GM21717 (cell line): ENCODE results near the gene ZNF319.
A peak's percentile ranks its signal among the peaks of the same experiment; 100 is the strongest.

ENCODE experiments used
- ATAC-seq: cut with Tn5 transposase; IDR thresholded peaks from one replicate; pipeline ENCODE4 v1.9.1; 2021; ENCODE audit warnings: mild to moderate bottlenecking, moderate library complexity; ENCODE audit not compliant: unreplicated experiment

Gene ZNF319

DNA sequence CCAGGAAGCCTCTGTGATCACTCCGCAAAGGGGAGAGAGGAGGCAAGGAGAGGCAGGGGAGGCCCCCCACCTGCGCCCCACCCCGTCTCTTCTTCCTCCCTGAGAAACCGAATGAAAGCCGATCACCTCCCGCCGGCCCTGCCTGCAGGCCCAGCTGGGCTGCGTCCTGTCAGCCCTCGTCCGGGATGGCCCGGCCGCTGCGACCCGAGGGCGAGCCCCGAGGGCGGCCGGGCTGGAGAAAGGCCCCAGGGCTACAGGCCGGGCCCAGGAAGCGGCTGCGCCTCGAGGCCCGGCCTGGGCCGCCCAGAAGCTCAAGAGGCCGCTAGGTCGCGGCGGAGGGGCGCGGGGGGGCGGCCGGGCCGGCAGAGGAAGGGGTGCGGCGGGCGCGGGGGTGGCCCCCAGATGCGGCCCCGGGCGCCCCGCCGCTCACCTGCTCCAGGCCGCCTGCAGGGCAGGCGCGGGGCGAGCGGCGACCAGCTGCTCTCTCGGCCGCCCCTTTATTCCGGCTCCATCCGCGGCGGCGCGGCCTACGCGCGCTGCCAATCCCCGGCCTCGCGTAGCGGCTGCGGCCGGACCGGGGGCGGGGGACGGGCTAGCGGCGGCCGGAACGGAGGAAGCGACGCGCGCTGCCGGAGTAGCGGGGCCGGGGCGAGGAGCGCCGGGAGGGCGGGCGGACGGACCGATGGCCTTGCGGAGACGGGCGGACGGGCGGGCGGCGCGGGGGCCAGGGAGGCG lies at the start of gene ZNF319:
TSS of gene ZNF319 (minus strand) at position 702 of the 735 bp plus-strand sequence. CDS start 2,407 bp downstream, outside the sequence.
- peak; percentile 25 for ATAC-seq

DNA sequence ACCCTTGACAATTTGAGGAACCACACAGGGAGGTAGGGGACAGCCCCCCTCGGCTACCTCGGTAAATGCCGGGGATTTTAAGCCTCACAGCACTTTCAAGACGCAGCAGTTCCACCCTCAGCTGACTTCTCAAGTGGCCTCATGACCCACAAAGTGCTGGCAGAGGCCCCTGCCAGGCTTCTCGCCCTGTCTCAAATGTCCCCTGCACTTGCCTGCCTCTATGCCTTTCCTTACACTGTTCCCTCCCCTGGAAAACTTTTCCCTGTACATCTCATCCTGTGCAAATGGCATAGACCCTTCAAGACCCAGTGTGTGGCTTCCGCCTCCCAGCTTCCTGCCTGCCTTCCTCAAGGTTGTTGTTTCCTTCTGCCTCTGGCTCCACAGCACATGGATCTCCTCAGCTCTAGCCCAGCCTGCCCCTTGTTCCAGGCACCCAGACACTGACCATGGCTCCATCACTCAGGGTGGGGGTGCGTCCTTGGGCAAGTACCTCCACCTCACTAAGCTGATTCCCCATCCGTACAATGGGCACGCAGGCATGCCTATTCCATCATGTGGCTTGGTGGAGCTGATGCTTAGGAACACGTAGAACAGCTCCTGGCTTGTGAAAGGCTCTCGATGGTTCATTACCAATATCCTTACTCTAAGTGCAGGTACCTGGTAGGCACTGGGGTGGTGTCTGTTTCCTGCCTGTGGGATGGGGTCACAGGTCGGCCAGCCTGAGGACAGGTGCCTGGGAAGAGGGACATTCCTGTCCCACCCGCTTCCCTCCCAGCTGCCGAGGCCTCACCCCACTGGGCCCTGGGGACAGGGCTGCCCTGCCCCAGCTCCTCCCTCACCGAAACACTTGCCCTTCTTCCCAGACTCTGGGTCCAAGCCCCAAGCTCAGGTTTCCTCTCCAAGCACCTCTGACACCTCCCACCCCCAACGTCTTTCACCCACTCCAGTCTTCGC lies 49.0 kb upstream of the ZNF319 start:
- ATAC-seq, result no peak

DNA sequence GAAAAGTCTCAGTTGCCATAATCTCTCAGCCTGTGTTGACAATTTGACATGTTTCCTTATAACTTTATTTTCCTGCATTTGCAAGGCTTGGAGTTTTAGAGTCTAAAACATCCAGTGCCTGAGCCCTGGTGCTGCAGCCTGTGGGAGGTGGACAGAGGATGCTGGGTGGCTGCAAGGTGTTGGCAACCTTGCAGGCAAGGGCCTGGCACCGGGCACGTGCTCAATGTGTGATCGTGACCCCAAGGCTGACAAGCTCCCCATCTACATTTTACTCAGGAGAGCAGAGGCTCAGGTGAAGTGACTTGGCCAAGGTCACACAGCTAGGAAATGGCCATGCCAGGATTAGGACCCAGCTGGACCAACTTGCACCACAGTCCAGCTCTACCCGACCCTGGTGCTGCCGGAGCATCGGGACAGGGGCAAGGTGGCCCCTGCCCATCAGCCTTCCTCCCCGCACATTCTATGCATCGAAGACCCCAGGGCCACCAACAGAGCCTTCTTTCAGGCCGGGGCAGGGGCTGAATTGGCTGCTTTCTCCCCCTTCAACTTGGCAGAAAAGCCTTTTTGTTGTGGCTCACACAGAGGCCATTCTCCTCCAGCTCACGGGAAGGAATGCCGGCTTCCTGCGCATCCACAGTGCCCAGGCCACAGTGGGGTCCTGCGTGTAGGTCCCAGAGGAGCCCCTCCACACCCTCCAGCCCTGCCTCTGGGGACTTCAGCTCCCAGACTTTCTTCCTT lies 48.2 kb upstream of the ZNF319 start:
- no peak for ATAC-seq

DNA sequence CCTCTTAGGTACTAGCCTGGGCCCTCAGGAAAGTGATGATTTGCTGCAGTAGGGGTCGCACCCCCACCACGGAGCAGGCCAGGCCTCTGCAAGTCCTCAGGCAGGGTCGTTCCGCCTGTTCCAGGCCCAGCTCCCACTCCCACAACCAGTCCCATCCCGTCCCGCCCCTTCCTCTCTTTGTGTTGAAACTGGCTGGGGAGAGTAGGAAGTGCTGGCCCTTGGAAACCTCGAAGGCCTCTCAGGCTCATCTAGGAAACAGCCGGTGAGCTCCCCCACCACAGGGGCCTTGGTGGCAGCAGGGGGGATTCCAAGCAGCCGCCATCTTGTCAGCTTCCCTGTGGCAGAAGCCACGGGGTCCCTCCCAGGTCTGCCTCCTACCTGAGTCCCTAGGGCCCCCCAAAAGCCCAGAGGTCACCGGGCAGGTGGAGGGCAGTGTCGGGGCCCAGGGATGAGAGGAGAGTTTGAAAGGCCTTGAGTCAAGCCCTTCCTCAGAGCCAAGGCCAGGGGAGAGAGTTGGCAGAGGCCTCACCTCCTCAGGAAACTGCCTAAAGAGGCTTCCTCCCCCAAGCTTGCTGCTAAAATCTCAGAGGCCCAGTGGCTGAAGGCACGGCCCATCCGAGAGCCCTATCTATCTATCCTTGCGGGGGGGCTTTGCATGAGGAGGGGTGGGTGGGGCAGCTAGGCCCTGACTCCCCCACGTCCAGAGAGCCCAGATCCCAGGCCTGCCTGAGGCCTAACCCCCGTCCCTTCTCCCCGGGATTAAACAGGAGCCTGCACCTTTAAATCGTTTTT lies 47.3 kb upstream of the ZNF319 start:
- no peak for ATAC-seq

DNA sequence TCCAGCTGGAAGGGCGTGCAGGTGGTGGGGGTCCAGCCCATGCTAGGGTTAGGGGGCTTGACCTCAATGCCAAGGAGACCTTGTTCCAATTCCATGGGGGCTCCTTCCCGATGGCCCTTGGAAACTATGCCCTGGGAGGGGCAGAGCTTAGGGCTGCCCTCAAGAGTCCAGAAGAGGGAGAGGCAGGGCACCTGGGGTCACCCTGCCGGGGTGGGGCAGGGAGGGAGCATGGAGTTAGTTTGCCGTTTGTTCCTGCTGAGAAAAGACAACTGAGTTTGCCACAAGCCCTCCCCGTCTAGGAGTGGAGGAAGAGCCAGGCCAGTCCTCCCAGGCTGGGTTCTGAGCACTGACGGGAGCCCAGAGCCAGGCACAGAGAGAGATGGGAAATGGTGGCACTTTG lies 46.5 kb upstream of the ZNF319 start:
- ATAC-seq, result no peak

DNA sequence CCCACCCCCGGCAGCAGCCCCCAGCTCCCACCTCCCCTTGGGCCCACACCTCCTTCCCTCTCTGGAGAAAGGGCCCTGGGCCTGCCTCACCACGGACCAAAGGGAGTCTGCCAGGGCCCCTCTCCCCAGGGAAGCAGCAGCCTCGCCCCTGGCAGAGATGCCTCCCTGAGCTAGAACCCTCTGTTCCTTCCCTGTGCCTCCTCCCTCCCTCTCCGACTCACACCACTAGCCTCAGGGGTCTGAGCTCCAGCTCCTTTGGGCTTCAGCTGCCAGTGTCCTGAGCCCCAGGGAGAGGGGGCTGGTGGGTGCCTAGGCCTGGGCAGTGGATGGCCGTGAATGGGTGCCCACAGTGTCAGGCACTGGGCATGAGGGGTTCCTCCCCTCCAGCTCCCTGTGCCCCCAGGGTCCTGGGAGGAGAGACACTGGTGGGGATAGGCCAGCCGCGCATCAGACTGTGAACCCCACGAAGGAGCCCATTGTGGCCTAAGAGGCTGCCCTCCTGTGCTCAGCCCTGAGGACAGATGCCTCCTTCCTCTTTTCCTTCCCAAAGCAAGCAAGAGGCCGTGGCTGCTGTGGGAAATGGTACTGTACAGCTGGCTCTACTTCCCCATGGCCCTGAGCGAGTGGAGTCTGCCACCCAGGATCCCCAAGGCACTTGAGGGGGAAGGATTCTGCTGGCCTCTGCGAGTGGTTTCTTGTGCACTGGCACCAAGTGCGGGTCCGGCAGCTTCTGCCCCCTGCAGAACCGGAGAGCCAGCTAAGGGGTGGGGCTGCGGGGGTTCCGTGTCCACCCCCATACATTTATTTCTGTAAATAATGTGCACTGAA lies 45.8 kb upstream of the ZNF319 start:
- no peak for ATAC-seq

DNA sequence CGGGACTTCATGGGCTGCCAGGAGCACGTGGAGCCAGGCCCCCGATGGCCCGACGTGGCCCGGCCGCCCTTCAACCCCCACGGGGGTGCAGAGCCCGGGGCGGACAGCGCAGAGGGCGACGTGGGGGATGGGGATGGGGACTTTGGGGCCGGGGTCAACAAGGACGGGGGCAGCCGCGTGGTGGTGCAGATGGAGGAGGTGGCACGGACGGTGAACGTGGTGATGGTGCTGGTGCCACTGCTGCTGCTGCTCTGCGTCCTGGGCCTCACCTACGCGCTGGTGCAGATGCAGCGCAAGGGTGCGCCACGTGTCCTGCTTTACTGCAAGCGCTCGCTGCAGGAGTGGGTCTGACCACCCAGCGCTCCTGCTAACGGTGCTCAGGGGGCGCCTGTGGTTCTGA lies 44.6 kb upstream of the ZNF319 start:
- ATAC-seq, result no peak

DNA sequence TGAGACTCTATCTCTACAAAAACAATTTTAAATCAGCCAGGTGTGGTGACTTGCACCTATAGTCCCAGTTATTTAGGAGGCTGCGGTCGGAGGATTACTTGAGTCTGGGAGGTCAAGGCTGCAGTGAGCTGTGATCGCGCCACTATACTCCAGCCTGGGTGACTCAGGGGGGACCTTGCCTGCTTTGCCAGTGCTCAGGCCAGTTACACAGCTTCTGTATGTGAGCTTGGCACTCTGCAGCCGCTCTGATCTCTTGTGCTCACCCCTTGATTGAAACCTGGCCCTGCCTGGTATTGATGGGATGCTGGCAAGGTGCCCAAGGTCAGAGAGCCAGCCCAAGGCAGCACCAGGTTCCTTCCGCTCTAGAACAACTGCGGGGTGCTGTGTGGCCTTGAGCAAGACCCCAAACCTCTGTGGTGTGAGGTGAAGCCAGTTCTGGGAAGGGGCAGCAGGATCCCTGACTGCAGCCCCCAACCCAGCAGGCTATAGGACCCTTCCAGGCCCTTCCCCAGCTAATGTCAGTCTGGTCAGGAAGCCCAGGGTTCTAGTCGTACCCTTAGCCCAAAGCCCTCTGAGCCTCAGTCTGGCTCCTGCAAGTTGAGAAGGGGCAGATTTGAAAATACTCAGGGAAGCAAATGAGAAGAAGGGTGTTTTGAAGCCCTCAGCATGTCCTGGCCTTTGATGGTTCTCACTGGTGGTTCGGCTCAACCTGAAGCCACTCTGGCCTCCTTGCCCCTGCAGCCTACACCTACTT lies 44.0 kb upstream of the ZNF319 start:
- ATAC-seq, result no peak

DNA sequence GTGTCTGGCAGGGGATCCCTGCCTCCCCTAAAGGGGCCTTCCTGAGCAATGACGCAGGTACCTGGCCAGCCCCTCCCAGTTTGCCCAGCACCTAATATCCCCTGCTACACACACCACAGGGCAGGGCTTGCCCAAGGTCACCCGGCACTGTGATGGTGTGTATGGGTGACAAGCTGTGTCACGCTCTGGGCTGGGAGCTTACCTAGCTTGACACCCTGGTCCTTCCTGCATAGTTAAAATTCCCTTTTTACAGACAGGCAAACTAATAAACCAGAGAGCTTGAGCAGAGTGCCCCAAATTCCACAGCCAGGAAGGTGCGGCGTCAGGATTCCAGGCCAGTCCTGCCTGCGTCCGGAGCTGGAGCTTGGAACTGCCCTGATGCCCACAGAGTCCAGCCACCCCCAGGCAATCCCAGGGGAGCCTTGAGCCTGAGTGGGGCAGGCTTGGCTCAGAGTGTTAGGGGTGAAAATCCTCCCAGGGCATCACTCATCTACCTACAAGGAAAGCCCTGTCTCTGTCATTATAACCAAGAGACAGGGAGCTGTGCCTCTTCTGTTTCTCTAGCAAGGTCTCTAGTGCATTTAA lies 43.2 kb upstream of the ZNF319 start:
- no peak for ATAC-seq

DNA sequence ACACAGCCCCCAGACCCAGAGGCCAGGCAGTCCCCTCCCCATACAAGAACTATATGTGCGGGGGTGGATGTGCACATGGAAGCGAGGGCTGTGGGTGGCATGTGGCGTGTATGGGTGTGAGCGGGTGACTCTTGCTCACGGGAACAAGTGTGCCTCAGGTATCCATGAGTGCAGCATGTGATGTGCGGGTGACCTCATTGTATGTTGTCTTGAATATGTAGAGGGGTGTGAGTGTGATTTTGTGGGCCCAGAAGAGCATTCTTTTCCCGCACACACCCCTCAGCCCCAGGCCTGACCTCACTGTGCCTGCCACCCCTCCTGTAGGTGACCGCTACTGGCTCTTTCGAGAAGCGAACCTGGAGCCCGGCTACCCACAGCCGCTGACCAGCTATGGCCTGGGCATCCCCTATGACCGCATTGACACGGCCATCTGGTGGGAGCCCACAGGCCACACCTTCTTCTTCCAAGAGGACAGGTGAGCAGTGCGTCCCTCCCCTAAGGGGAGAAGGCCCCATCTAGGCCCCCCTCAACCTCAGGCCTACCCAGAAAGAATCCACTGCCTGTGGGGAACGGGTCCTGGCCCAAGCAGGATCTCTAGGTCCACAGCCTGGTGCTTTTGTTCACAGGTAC lies 42.5 kb upstream of the ZNF319 start:
- no peak for ATAC-seq

DNA sequence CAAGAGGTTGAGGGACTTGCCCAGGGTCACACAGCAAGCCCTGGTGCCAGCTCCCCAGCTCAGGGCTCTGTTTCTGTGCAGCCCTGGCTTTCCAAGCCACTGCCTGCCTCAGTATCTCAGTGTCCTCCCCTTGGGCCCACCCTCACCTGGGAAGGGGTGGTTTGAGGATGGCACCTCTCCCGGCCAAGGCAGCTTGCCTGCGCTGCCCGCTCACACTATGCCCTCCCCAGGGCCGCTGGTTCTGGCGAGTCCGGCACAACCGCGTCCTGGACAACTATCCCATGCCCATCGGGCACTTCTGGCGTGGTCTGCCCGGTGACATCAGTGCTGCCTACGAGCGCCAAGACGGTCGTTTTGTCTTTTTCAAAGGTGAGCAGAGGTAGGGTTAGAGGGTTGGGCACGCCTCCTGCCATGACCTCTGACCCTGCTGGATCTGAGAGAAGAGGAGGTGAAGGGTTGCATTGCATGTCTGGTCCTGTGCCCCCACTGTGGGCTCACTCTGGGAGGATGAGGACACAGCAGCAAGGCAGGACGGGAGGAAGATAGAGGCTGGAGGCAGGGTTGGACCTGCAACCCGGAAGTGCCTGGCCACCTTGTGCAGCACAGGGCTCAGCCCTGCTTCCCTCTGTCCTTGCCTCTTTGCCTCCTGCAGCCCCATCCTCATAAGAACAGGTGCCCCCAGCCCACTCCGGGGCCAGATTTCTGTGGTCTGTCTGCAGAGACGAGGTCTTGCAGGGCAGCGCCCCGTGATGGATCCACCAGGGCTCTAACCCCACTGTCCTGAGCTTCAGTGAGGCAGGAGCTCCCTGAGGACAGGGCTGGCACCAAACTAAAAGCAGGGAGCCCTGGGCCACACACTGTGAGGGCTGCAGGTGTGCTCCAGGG lies 41.8 kb upstream of the ZNF319 start:
- no peak for ATAC-seq

DNA sequence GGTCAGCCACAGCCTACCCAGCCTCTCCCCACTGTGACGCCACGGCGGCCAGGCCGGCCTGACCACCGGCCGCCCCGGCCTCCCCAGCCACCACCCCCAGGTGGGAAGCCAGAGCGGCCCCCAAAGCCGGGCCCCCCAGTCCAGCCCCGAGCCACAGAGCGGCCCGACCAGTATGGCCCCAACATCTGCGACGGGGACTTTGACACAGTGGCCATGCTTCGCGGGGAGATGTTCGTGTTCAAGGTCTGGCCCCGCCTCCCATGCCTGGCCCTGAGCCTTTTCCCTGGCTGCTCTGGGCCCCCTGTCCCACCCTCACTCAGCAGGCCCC lies 41.1 kb upstream of the ZNF319 start:
- ATAC-seq, result no peak

DNA sequence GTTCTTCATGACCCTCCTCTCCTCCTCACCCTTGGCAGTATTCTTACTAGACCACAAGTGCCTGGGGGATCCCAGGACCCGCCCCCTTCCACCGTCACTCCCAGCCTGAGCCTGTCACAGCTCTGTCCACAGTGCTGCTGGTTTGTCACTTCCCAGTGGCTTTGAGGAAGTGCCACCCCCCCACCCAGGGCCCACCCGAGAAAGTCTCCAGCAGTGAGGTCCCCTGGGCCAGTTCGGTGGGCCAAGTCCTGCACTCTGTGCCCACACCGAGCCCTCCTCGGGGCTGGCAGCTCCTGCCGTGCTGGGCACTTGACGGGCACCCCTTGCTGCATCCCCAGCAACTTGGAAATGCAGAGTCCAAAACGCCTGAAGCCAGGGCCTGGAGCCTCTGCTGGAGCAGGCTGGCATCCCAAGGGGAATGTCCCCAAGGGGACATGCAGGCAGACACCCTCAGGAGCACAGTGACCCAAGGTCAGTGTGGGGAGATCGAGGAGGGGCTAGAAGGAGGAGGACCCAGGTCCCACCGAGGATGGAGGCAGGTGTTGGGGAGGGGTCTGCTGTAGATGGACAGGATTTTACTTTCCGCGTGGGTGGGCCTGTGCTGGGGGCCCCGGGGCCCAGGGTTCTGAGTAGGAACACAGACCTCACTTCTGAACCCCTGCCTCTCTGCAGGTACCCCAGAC lies 40.6 kb upstream of the ZNF319 start:
- no peak for ATAC-seq

DNA sequence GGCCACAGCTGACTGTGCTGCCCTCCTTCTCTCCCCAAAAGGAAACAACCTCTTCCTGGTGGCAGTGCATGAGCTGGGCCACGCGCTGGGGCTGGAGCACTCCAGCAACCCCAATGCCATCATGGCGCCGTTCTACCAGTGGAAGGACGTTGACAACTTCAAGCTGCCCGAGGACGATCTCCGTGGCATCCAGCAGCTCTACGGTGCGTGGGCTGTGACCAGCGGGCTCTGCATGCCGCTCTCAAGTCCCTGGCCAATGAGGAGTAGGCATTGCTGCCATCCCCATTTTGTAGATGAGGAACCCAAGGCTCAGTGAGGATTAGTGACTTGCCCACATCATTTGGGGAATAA lies 40.0 kb upstream of the ZNF319 start:
- ATAC-seq, result no peak

DNA sequence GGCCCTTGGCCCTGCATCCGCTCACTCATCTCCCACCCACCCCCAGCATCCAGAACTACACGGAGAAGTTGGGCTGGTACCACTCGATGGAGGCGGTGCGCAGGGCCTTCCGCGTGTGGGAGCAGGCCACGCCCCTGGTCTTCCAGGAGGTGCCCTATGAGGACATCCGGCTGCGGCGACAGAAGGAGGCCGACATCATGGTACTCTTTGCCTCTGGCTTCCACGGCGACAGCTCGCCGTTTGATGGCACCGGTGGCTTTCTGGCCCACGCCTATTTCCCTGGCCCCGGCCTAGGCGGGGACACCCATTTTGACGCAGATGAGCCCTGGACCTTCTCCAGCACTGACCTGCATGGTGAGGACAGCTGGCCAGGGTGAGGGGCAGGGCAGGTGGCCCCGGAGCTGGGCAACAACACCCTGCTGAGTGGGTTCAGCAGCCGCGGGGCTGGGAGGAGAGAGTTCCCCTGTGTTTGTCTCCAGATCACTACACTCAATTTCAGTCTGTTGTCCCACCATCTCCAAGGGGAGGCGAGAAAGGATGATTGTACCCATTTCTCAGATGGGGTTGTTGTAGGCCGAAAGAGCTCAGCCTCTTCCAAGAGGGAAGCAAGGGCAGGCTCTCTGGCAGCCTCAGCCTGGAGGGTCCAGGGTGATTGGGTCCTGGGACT lies 39.5 kb upstream of the ZNF319 start:
- no peak for ATAC-seq

DNA sequence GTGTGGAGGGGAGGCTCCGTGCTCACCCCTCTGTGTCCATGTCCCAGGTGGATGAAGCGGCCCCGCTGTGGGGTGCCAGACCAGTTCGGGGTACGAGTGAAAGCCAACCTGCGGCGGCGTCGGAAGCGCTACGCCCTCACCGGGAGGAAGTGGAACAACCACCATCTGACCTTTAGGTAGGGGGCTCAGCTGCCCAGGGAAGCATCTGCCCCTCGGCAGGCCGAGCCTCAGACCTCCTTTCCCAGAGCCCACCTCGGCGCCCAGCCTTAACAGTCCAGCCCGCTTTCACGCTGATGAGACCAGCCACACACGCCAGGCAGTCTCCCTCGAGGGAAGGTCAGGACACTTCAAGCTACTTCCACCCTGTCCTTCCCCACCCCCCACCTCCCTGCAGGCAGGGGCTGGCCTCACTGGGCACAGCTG lies 37.8 kb upstream of the ZNF319 start:
- no peak for ATAC-seq
